Astrocyte of the cerebellum (primary cell): ENCODE results near the gene WNK2.

Experiments used
- DNase-seq: peaks from one replicate; pipeline ENCODE4 v3.0.0-alpha.2; 2011; ENCODE audit warnings: low read depth
- H3K4me3 ChIP-seq: 2 replicates; pipeline ENCODE4 v1.5.1; 2011; ENCODE audit warnings: mild to moderate bottlenecking, low read depth, low read length, moderate library complexity
- CTCF ChIP-seq: IDR thresholded peaks from 2 replicates; pipeline ENCODE4 v1.5.1; 2012; ENCODE audit warnings: low read length, low read depth, moderate library complexity, mild to moderate bottlenecking; ENCODE audit errors: missing control alignments
- in situ Hi-C: cut with HindIII; loops from 2 replicates; pipeline ENCODE4 v1.10.0; 2017; ENCODE audit warnings: low sequenced_read_pairs

The WNK2 gene

GRCh38 chr9:93183663-93184431 is at the start of gene WNK2:
Gene WNK2 (plus strand): TSS chr9:93184139. CDS start chr9:93184930, 791 bp downstream.
- peak within 1 kb of the TSS; percentile 23 for H3K4me3 ChIP-seq
- no peak for DNase-seq
- no peak for TF ChIP-seq CTCF
- in situ Hi-C loops: no loop called here

GRCh38 chr9:93134740-93135444 is 49.0 kb upstream of the WNK2 start:
- no peak for TF ChIP-seq CTCF
- H3K4me3 ChIP-seq: peak overlapping the region; percentile 72
- in situ Hi-C loops: no loop called here
- no peak for DNase-seq

GRCh38 chr9:93136011-93136440 is 47.9 kb upstream of the WNK2 start:
- DNase-seq: no peak
- H3K4me3 ChIP-seq: no peak overlapping the region
- in situ Hi-C loops: no loop called here
- TF ChIP-seq CTCF: no peak

GRCh38 chr9:93137362-93137761 is 46.6 kb upstream of the WNK2 start:
- no peak overlapping the region for H3K4me3 ChIP-seq
- DNase-seq: no peak
- in situ Hi-C loops: no loop called here
- no peak for TF ChIP-seq CTCF

- in situ Hi-C loops: no loop called here
These were observed 45.7 kb upstream of the WNK2 start for GRCh38 chr9:93138171-93138764.

More at GRCh38 chr9:93138171-93138764, 45.7 kb upstream of the WNK2 start:
- H3K4me3 ChIP-seq: no peak overlapping the region
- no peak for TF ChIP-seq CTCF
- DNase-seq: no peak
